Right lung (tissue), 10 donors: ENCODE data around the gene PPWD1. TPM values are rescaled to one million over a fixed set of nuclear protein-coding genes. Genes with fewer than 3 reads are reported as not detected.
A peak's percentile ranks its signal among the peaks of the same experiment; 100 is the strongest.
"Not testable (repeated sequence)": the region's sequence is repeated elsewhere in the genome, so short reads cannot be mapped to it uniquely, and the experiment has no call there.

Experiments
- DNase-seq, 2 donors: peaks; one replicate each; pipeline ENCODE4 v3.0.0-alpha.2; 2013
- long read RNA-seq, 8 donors: transcript quantifications; one replicate each; lab custom pipeline, GENCODE V29; 2026
- polyA plus RNA-seq, 5 donors: library from polyadenylated mRNA; unstranded; fragments of 120-200 nt; gene quantifications; one replicate each; pipeline versions ENCODE4 v1.2.1 to v1.2.3, GENCODE V29; 2013; ENCODE audit warnings: inconsistent platforms in 1 of 5, low replicate concordance in 1 of 5; ENCODE audit not compliant: insufficient read length in 5 of 5, insufficient read depth in 1 of 5

Gene PPWD1
- polyA plus RNA-seq, result 100 to 1,000 TPM in 4 of 5 donors, 10 to 100 TPM in 1; 80.8 to 132 (median 119) TPM
- long read RNA-seq, donor 1, transcript PPWD1-206 (2 exons, 838 nt), result major isoform, 14 of 37 reads
- long read RNA-seq, donor 1, transcript PPWD1-201 (11 exons, 2,166 nt), result minor isoform, 7 of 37 reads
- long read RNA-seq, donor 1, partial matches to known transcripts, result 12 of 37 reads
- long read RNA-seq, donor 1, other reads (novel, unspliced or antisense), result 0 of 37 reads
- long read RNA-seq, donor 2, transcript PPWD1-201 (11 exons, 2,166 nt), result major isoform, 10 of 25 reads
- long read RNA-seq, donor 2, partial matches to known transcripts, result 11 of 25 reads
- long read RNA-seq, donor 2, other reads (novel, unspliced or antisense), result 0 of 25 reads
- long read RNA-seq, donor 3, transcript PPWD1-201 (11 exons, 2,166 nt), result major isoform, 6 of 33 reads
- long read RNA-seq, donor 3, partial matches to known transcripts, result 20 of 33 reads
- long read RNA-seq, donor 3, other reads (novel, unspliced or antisense), result 0 of 33 reads
- long read RNA-seq, donor 4, transcript PPWD1-206 (2 exons, 838 nt), result major isoform, 11 of 37 reads
- long read RNA-seq, donor 4, partial matches to known transcripts, result 21 of 37 reads
- long read RNA-seq, donor 4, other reads (novel, unspliced or antisense), result 0 of 37 reads
- long read RNA-seq, donor 5, transcript PPWD1-206 (2 exons, 838 nt), result major isoform, 14 of 53 reads
- long read RNA-seq, donor 5, transcript PPWD1-201 (11 exons, 2,166 nt), result minor isoform, 11 of 53 reads
- long read RNA-seq, donor 5, partial matches to known transcripts, result 24 of 53 reads
- long read RNA-seq, donor 5, other reads (novel, unspliced or antisense), result 0 of 53 reads
- long read RNA-seq, donor 6, transcript PPWD1-201 (11 exons, 2,166 nt), result minor isoform, 10 of 64 reads
- long read RNA-seq, donor 6, transcript PPWD1-206 (2 exons, 838 nt), result major isoform, 18 of 64 reads
- long read RNA-seq, donor 6, partial matches to known transcripts, result 34 of 64 reads
- long read RNA-seq, donor 6, other reads (novel, unspliced or antisense), result 0 of 64 reads
- long read RNA-seq, donor 7, transcript PPWD1-201 (11 exons, 2,166 nt), result major isoform, 7 of 41 reads
- long read RNA-seq, donor 7, partial matches to known transcripts, result 27 of 41 reads
- long read RNA-seq, donor 7, other reads (novel, unspliced or antisense), result 0 of 41 reads
- long read RNA-seq, donor 8, transcript PPWD1-201 (11 exons, 2,166 nt), result major isoform, 5 of 9 reads
- long read RNA-seq, donor 8, partial matches to known transcripts, result 0 of 9 reads
- long read RNA-seq, donor 8, other reads (novel, unspliced or antisense), result 0 of 9 reads

DNA sequence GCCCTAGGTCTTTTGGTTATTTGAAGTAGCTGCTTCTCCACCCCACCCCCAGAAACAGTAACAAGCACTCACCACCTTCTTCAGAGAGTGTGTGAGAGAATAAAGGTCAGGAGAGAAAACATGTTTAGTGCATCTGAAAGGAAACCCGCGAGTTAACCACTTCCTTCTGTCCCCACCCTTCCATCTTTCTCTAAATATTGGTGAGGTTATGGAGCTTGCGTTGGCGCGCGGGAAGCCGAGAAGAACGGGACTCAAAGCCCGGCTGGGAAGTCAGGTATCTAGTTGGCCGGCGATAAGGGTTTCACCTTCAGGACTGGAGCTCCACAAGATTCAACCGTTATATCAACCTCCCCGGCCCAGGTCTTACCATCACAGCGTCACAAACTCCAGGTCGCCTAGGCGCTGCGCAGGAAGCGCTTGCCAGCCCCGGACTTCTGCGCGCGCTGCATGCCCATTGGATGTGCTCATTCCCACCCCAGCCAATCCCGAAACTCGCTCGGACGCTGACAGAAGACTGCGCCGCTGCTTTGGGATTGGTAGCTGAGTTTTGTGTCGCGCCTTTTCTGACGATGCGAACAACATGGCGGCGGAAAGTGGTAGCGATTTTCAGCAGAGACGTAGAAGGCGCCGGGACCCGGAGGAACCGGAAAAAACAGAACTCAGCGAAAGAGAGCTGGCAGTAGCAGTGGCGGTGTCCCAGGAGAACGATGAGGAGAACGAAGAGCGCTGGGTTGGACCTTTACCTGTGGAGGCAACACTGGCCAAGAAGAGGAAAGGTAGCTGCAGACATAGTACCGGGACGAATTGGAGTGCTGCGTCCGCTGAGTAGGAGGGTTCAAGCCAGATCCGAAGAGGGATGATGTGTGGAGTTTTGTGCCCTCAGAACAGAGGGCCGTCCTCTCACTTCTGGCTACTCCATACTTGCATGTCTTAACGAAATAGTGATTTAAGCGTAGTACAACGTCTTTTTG, at the start of gene PPWD1, which contains the start of gene CENPK:
Gene PPWD1, plus strand, starts transcription at position 566 of the 971 bp plus-strand sequence. Its CDS starts 15 bp downstream, at position 581.
Gene CENPK, minus strand, starts transcription at position 438 of the 971 bp plus-strand sequence. CDS start 8,261 bp downstream, outside the sequence.
- peak; percentile 91 to 94 for DNase-seq

DNA sequence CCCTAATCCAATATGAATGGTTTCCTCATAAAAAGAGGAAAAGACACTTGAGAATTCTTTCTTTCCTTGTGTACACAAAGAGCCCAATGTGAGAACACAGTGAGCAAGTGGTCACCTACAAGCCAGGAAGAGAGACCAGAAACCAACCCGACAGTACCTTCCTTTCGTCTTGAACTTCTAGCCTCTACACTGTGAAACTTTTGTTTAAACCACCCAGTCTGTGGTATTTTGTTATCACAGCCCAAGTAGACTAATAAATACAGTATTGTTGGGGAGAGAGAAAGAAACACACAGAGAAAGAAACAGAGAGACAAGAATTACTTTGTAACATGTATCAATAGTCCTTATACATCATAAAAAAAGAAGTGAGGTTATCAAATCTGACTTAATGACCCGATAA, 37.4 kb upstream of the PPWD1 start:
- no peak for DNase-seq

DNA sequence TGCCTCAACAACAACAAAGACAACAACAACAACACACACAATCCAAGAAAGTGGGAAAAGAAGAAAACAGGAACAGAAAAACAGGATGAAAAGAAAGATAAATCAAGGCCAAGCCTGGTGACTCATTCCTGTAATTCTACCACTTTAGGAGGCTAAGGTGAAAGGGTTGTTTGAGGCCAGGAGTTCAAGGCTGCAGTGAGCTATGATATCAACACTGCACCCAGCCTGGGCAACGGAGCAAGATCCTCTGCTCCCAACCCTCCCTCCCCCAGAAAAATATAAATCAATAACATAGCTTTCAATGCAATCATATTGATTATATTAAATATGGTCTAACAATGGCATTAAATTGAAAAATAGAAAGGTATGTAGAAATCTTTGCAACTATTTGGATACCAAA, 32.2 kb upstream of the PPWD1 start:
- DNase-seq, result no peak

DNA sequence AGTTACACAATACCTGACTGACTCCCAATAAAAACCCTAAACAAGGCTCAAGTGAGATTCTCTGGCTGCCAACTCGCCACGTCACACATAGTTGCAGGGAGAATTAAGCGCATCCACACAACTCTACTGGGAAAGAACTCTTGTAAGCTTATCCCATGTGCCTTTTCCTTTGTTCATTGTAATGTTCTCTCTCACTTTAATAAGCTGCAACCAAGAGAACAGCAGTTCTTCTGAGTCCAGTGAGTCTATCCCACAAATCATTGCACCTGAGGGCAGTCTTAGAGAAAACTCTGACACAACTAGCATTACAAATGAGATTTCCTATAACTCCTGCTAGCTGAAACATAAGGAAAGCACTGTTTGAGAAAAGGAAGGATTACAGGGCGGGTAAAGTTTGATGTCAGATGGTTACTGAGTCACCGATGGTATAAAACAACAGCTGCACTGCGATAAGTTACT, 27.5 kb upstream of the PPWD1 start:
- no peak for DNase-seq

DNA sequence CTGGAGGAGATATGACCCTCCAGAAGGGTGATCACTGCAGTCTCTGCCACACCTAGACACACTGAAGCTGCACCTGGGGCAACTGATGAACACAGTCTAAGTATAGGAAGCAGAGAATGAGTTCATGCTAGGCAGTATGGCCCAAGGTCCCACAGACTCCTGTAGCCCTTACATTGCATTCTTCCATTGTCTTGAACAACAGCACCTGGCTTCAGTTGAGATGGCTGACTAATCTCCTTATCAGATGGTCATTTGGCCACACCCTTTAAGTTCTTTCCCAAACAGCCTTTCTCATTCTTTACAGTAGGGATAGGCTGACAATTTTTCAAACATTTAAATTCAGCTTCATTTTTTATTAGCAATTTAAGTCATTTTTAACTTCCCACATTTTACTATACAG, 23.3 kb upstream of the PPWD1 start:
- DNase-seq, result no peak

DNA sequence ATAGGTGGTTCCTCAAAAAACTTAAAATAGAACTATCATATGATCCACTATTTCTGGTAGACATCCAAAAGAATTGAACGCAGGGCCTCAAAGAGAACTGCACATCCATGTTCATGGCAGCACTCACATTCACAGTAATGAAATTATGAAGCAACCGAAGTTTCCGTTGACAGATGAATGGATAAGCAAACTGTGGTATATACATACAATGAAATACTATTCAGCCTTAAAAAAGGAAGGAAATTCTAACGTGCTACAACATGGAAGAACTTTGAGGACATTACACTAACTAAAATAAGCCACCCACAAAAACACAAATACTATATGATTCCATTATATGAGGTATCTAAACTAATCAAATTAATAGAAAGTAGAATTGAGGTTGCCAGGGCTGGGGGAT, 18.6 kb upstream of the PPWD1 start:
- no peak for DNase-seq

DNA sequence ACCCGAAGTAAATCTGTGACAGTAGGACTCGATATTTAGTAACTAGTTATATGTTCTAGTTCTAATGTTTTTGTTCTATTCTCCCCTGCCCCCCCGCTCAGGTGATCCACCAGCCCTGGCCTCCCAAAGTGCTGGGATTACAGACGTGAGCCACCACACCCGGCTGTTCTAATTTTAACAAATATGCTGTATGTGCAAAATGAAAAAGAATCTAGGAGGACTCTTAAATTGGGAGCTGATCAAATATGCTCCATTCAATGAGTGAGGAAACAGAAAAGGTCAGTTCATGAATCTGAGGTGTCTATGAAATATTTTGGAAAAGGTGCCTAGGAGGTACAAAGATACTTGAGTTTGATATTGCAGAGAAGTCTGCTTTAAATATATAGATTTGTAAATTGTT, 17.0 kb upstream of the PPWD1 start:
- no peak for DNase-seq

DNA sequence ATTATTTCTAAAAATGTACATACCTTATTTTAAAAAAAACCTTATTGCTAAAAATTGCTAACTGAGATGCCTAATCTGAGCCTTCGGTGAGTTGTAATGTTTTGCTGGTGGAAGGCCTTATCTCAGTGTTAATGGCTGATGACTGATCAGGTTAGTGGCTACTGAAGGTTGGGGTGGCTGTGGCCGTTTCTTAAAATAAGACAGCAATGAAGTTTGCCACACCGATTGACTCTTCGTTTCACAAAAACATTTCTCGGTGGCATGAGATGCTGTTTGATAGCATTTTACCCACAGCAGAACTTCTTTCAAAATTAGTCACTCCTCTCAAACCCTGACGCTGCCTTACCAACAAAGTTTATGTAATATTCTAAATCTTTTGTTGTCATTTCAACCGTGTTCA, 14.8 kb upstream of the PPWD1 start:
- DNase-seq, result no peak

DNA sequence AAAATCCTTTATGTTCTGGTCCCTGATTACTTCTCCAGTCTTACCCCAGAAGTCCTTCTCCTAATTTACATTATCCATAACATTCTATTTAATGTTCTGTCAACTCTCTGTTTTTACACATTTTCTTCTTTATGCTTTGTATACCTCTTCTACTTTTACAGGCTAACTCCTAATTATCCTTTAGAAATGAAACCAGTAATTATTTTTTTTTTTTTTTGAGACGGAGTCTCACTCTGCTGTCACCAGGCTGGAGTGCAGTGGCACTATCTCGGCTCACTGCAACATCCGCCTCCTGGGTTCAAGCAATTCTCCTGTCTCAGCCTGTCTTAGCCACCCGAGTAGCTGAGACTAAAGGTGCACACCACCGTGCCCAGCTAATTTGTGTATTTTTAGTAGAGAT, 9.2 kb upstream of the PPWD1 start:
- no peak for DNase-seq

DNA sequence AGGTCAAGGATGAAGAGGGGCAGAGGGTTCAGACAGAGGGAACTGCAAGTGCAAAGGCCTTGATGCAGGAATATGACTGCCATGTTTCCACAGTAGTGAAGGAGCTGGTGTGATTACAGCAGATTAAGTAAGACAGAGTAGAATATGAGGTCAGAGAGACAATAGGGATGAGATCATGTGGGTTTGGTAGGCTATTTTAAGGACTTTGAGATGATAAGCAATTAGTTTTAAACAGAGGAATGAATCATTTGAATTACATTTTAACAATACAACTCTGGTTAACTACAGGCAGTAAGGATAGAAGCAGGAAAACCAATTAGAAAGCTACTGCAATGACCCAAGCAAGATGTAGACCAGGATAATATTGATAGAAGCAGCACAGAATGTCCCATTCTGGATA, 7.8 kb upstream of the PPWD1 start:
- no peak for DNase-seq

DNA sequence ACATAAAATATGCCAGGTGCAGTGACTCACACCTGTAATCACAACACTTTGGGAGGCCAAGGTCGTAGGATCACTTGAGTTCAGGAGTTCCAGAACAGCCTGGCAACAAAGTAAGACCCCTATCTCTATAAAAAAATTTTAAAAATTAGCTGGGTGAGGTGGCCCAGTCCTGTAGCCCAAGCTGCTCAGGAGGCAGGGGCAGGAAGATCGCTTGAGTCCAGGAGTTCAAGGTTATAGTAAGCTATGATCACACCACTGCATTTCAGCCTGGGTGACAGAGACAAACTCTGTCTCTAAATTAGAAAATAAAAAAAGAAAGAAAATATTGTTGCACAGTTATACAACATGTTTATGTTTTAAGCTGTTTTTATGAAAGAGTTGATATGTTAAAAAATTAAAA, 6.9 kb upstream of the PPWD1 start:
- DNase-seq, result no peak

DNA sequence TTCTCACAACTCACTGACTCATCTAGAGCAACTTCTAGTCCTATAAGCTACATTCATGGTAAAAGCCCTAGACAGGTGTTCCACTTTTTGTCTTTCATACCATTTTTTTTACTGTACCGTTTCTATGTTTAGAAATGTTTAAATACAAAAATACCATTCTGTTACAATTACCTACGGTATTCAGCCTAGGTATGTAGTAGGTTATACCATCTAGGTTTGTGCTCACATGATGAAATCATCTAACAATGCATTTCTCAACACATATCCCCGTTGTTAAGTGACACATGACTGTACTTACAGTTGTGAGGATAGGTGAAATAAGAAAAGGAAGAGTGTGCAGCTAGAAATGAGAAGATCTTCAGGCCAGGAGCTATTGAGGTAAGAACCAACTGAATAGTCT, 6.4 kb upstream of the PPWD1 start:
- DNase-seq, result no peak

DNA sequence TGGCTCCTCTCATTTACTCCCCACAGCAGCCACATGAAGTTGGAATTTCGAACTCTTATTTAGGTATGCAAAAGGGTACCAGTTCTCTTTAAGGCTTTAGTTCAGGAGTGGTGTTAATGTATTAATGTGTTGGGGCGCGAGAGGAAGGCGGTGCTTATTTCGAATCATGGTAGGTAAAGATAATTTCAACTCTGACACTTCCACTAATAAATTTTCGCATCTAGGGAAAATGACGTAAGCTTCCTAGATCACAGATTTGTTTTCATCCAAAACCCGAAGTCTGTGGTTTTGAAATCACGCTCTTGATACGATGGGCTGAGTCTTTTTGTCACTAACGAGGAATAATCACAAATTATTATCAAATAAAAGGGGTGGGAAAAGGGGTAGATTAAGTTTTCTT, 681 bp downstream of the PPWD1 start:
- DNase-seq, result no peak

DNA sequence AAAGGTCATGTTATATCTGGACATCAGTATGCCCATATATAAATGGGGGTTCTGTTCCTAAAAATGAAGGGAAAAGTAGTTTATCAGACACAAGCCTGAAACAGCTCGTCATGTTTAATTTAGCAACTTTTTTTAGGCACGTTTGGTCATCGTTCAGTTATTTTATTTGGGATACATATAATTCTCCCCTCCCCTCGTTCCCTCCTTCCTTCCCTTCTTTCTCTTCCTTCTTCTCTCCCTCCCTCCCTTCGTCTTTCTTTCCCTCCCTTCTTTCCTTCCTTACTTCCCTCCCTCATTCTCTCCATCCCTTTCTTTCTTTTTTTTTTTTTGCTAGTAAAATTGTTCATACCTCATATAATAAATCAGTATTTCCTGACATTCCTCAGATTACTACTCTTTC, 3.4 kb downstream of the PPWD1 start:
- no peak for DNase-seq

DNA sequence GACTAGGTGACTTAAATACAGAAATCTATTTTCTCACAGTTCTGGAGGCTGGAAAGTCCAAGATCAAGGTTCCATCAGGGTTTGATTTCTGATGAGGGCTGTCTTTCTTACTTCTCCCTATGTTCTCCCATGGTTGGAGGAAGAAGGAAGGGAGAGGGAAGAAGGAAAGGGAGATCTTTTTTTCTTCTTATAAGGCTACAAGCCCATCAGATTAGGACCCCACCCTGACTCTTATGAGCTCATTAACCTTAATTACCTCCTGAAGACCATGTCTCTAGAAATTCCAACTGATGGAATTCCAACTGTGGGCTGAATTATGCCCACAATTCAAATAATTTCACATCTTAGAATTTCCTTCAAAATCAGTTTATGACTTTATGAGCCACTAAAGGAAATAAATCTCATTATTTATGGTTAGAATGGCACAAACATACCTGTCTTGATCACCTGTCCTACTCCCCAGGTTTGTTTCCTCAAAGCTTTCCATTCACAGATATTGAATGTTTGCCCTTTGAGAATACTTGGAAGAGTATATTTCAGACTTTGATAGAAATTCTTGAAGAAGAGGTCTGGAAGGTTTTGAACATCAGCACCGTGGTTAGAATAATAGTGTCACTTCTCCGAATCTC, 7.6 kb downstream of the PPWD1 start:
- no peak for DNase-seq

DNA sequence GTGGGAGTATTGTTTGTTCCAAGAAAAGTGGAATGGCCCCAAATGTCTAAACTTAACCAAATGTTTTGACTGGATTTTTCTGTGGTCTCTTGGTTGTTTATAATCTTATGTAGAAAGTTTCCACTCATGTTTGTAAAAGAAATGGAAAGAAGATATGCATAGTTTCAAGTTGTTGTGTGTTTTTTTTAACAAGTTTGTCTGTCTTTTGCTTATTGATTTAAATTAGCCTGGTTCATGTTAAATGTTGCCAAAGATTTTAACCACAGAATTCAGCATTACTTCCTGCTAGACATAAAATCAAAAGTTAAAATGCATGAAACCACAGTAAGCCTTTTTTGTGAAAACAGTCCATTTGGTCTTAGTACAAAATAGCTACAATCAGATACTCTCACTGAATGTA, 14.0 kb downstream of the PPWD1 start:
- no peak for DNase-seq

DNA sequence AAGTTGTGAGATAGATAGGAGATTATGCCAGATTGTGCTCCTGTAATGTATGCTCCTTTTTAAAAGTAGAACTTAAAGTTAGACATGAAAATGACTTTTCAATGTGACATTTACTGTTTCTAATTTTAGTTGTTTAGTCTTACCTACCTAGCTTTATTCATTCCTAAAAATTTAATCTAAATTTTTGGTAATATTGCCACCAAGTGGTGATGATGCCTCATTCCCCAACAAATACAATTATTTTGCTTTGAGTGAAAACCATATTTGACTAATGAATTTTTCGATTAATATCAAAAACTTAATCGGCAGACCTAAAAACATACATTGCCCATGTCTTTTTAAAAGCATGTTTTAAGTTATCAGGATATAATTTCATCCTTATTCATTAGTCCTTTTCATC, 25.6 kb downstream of the PPWD1 start:
- DNase-seq, result no peak

DNA sequence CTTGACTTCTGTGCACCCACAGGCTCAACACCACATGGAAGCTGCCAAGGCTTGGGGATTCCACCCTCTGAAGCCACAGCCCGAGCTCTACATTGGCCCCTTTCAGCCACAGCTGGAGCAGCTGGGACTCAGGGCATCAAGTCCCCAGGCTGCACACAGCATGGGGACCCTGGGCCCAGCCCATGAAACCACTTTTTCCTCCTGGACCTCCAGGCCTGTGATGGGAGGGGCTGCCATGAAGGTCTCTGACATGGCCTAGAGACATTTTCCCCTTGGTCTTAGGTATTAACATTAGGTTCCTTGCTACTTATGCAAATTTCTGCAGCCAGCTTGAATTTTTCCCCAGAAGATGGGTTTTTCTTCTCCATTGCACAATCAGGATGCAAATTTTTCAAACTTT, 38.7 kb downstream of the PPWD1 start:
- DNase-seq, result not testable (repeated sequence)

DNA sequence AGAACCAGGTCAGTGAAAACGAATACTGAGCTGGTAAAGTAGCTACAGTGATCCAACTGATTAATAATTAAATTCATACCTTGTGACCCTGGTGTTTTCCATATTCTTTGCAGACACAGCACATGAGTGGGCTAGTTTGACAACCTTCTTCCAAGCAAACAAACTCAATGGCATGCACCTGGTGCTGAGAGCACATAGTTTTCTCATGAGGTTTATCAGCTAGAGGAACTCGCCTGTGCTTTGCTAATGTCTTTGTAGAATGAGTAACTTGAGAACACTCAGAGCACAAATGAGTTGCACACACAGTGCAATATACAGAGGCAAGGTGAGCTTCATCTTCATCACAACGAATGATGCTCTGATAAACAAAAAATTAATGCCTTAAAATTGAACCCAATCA, 48.4 kb downstream of the PPWD1 start:
- DNase-seq, result peak; percentile 35 to 43
